Adrenal gland (tissue), 5 donors: ENCODE measurements around the gene CCDC30.

Source experiments
- POLR2A ChIP-seq, 2 donors: fragments of 450-650 bp; IDR thresholded peaks; one replicate each; pipeline ENCODE4 v1.6.1; 2017; ENCODE audit warnings: antibody characterized with exemption in 2 of 2, mild to moderate bottlenecking in 2 of 2, moderate library complexity in 1 of 2
- TF ChIP-seq, protein P1 (sequence below), 6 experiments: fragments of 450-650 bp in 4 of 6; fragments of 200-600 bp in 2 of 6; sonication (generic) in 1 of 6; IDR thresholded peaks; 1 replicate in 5 of 6; 2 replicates in 1 of 6; pipeline versions ENCODE4 v1.5.1 to v1.8.0; 2016 to 2021; ENCODE audit warnings: antibody characterized with exemption in 6 of 6, mild to moderate bottlenecking in 2 of 6, moderate library complexity in 1 of 6
- donor health status: DM: no; HTN: no; CAD: no.

DNA sequence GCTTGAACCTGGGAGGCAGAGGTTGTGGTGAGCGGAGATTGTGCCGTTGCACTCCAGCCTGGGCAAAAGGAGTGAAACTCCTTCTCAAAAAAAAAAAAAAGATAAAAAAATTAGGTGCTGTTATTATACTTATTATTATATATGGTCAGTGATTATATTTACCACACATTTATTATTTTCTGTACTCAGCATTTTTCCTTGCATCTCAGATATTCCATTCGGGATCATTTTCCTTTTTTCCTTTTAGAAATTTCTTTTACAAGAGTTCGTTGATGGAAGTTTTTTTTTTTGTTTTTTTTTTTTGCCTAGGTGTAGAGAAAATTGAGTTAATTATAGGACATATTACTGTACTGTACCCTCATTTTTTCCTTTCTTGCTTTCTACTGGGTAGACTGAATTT is 13.5 kb downstream of the CCDC30 start:
- TF ChIP-seq POLR2A (IDR thresholded peaks at IDR 0.05): no peak
- TF ChIP-seq, protein P1, sequence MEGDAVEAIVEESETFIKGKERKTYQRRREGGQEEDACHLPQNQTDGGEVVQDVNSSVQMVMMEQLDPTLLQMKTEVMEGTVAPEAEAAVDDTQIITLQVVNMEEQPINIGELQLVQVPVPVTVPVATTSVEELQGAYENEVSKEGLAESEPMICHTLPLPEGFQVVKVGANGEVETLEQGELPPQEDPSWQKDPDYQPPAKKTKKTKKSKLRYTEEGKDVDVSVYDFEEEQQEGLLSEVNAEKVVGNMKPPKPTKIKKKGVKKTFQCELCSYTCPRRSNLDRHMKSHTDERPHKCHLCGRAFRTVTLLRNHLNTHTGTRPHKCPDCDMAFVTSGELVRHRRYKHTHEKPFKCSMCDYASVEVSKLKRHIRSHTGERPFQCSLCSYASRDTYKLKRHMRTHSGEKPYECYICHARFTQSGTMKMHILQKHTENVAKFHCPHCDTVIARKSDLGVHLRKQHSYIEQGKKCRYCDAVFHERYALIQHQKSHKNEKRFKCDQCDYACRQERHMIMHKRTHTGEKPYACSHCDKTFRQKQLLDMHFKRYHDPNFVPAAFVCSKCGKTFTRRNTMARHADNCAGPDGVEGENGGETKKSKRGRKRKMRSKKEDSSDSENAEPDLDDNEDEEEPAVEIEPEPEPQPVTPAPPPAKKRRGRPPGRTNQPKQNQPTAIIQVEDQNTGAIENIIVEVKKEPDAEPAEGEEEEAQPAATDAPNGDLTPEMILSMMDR (IDR thresholded peaks at IDR 0.05): no peak
